GM18873 (cell line): ENCODE measurements around the gene SBSN.

Experiments used
- ATAC-seq: cut with Tn5 transposase; IDR thresholded peaks from one replicate; pipeline ENCODE4 v1.9.1; 2021; ENCODE audit warnings: mild to moderate bottlenecking, moderate library complexity, moderate number of reproducible peaks; ENCODE audit not compliant: unreplicated experiment, low FRiP score

SBSN gene

DNA sequence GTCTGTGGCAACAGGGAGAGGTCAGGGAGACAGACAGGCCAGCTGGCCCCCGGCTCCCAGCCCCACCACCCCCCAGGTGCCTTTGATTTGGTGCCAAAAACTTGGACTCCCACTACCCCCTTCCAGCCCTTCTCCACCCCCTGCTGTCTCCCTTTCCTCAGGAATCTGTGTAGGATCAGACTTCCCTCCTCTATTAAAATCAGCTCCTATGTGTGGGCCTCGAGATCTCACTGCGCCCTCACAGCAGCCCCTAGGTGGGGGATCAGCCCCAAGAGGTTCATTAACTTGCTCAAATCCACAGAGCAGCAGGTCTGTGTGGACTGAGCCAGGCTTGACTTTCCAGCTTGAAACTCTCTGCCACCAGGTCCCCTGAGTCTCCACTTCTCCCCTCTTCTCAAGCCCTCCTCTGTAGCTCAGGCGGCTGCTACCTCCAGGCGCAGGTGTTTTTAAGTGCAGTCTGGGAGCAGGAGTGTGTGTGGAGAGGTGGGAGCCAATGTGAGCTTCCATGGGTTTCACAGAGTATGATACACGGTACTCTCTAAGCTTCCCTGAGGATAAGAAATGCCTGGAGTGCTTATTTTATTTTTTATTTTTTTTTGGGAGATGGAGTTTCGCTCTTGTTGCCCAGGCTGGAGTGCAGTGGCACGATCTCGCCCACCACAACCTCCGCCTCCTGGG, 6.8 kb upstream of the SBSN start:
- no peak for ATAC-seq

DNA sequence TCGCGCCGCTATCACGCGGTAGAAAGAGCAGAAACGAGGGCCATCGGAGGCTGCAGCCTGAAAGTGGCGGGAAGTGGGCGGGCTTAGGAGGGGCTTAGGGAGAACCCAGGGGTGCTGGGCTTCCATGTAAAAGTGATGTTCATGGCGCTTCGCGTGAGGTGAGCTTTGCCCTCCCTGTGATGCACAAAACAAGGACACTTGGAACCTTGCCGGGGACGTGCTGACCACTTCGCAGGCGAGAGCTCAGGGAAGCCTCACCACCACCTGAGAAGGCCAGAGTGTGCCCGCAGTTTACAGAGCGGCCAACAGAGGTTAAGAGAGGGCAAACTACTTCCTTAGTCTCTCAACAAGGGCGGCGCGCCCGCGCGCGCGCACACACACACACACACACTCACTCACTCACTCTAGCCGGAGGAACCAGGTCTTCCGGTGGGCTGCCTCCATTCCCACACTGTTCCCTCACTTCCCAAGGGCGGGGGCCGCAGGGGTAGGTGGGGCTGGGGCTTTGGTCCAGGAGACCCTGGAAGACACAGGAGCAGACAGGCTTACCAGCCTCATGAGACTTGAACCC, 5.8 kb upstream of the SBSN start:
- no peak for ATAC-seq

- no peak for ATAC-seq
Measured at GRCh38 chr19:35533201-35533821, 5.2 kb upstream of the SBSN start, which contains the start of gene GAPDHS. Gene GAPDHS (plus strand): TSS chr19:35533456. CDS start chr19:35533528, 72 bp downstream.

DNA sequence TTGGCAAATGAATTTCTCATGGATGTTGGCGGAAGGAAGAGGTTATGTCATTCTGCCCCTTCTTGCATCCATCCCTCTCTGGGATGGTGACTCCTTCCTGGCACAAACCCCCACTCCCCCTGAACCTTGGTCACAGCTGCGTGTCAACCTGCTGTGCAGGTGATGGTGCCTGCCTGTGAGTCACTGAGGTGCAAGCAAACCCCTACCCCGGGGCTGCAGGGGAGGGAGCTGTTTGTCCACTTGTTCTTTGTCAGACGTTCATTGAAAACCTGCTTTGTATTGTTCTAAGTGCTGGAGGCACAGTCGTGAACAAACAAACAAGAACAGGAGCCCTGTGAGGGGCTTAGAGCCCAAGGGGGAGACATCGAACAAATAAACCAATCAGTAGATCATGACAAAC, 3.2 kb upstream of the SBSN start:
- ATAC-seq: no peak

DNA sequence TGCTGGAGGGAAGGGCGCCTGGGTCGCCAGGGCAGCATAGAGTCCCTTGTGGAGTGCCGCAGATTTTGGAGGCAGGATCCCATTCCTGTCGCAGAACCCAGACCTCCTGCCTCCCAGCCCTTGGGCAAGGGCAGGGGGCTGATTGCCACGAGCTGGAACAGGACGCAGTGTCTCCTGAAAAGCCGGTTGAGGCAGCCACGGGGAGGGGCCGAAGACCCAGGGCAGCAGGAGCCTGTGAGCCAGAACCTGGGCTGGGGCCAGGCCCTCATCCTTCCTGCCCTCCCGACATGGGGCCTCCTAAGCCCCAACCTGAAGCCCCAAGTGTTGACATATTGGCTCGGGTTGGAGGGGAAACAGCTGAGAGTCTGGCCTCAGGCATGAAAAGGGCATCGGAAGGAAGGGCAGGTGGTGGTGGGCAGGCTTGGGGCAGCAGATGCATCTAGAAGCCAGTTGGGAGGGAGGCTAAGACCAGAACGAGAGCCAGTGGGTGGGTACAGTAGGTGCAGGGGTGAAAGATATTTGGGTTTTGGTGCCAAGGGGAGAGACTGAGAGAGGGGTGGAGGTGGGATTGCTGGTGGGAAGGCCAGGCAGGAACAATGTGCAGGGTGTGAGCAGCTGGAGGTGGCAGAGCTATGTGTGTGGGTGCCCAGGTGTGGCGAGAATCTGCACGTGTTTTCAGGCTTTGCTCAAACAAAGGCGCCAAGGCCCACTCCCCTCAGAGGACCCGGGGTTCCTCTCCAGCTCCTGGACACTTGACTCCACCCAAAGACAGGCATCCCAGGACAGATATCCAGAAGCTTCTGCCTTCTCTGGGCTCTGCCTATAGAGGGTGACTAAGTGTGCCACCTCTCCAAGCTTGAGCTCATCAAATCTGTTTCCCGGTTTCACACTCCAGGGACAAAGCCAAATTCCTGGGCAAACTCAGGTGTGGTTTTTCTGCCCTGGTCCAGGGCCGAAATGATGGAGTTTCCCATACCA, 1.4 kb upstream of the SBSN start:
- ATAC-seq: no peak

GRCh38 chr19:35525873-35526272, 2.2 kb downstream of the SBSN start:
- no peak for ATAC-seq

GRCh38 chr19:35524181-35524837, 3.8 kb downstream of the SBSN start:
- no peak for ATAC-seq

DNA sequence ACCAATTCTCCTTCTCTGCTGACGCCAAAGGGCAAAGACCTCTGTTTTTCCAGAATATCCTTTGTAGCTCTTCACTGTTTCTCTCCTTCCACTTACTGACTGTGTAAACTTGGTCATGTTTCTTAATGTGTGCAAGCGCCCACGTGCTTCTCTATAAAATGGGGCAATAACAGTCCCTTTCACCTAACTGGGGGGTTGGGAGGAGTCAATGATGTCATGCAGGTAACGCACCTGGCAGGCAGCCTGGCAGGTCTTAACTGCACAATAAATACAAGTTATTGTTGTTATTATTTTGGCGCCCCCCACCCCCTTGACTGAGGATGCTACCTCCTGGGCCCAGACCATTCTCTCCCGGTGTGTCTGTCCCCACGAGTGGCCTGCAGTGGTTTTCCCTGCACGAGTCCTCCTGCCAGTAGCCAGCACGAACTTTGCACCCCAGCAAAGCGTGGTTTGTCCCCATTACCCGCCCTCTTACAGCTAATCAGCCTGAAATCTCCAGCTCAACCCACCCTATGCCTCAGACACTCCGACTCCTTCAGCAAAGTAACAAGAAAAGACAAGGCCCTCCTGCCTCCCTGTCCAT, 5.3 kb downstream of the SBSN start:
- no peak for ATAC-seq

- ATAC-seq: no peak
Measured at GRCh38 chr19:35521124-35521743, 6.9 kb downstream of the SBSN start.

DNA sequence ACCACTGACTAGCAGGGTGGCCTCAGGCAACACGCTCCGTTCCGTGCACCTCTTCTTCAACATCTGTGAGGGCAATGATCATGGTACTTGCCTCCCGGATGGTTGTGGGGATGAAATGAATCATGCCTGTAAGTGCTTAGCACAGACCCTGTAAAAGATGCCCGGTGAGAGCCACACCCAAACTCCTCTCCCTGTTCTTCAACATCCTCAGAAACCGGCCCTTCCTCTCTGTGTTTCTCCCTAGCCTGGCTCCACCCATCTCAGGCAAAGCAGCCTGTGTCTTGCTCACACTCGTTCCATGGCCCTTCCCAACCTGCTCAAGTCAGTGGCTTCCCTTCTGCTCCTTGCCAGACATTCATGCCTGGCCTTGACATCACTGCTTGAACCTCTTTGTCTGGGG, 8.8 kb downstream of the SBSN start:
- no peak for ATAC-seq

GRCh38 chr19:35518313-35518712, 9.8 kb downstream of the SBSN start:
- ATAC-seq: no peak

DNA sequence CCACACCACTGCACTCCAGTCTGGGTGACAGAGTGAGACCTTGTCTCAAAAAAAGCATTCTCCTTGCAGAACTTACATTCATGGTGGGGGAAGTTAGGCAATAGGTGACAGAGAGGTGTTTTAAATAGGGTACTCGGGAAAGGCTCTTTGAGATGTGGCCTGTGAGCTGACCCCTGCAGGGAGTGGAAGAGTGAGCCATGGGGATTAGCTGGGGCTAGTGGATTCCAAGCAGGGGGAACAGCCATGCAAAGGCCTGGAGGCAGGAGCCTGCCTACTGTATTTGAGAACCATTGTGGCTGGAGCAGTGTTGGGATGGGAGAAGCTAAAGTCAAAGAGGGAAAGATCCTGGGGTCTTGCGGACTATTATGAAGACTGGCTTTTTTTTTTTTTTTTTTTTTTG, 10.8 kb downstream of the SBSN start:
- no peak for ATAC-seq

- no peak for ATAC-seq
Measured at GRCh38 chr19:35516310-35516709, 11.8 kb downstream of the SBSN start.

DNA sequence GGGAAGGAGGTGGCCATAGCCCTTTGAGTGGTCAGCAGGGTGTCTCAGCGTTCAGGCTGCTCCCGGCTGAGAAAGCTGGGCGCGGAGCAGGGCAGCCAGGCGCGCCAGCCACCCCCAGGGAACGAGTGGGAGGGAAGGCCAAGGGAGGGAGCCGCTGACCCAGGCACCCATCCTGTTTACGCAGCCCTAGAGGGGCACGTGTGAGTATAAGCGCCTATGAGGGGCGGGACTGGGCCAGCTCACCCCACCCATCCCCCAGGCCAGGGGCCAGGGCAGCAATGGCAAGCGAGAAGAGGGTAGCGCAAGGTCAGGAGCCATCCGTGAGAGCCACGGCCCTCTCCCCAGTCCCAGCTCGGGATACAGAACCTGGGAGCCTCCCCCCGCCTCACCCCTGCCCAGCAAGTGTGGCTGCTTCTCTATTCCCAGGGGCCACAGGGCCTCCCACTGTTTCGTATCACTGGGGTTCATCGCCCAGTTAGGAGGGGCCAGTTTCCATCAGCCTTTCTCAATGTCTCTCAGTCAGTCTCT, 13.8 kb downstream of the SBSN start:
- ATAC-seq: no peak

- ATAC-seq: no peak
Measured at GRCh38 chr19:35513628-35514281, 14.4 kb downstream of the SBSN start, which contains the start of gene DMKN. Gene DMKN (minus strand): TSS chr19:35513649. CDS start chr19:35513475, 174 bp downstream.

DNA sequence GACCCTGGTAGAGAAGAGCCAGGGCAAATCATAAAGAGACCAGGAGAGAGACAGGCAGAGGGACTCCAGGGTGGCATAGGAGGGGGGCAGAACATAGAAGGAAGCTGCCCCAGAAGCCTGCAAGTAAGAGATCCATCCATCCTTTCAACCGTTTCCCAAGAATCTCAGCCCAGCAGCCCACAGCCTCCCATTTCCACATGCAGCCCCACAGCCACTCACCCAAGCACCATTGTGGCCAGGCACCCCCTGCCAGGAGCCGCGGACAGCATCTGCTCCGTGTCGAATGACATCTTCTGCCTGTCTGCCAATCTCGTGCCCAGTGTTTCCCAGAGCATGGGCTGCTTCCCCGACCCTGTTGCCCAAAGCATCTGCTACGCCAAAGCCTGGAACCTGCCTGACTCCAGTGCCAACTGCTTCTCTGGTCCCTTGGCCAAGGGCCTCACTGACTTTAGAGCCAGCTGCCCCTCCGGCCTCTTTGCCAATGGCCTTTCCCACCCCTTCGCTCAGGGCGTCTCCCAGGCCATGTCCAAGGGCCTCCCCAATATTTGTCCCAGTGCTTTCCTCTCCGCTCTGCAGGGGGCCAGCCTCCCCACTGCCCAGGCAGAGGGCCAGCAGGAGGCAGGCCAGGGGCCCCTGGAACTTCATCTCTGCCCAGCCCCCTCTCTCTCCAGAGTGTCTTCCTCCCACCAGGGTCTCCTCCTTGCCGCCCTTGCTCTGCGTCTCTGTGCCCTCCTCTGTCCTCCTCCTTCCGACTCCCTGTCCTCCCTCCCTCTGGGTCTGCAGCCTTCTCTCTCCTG, 15.1 kb downstream of the SBSN start:
- no peak for ATAC-seq

DNA sequence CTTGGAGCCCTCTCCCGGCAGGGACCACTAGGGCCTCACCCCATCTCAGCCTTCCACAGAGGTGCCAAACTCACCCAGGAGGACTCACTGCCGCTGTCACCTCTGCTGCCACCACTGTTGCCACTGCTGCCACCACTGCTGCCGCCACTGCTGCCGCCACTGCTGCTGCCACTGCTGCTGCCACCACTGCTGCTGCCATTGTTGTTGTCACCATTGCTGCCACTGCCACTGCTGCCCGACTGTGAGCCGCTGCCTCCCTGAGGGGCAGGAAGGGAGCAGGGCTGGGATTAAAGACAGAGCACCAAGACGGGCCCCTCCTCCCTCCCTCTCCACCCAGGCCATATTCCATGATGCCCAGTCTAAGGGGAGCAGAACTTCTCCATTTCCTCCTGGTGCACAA, 16.8 kb downstream of the SBSN start:
- ATAC-seq: no peak

- no peak for ATAC-seq
Measured at GRCh38 chr19:35510626-35510964, 17.5 kb downstream of the SBSN start.
